GM19468 (cell line): ENCODE measurements around the gene PLEKHO2.
"Not testable (repeated sequence)": the region's sequence is repeated elsewhere in the genome, so short reads cannot be mapped to it uniquely, and the experiment has no call there.

ENCODE experiments used
- ATAC-seq: cut with Tn5 transposase; IDR thresholded peaks from one replicate; pipeline ENCODE4 v1.9.1; 2021; ENCODE audit warnings: mild to moderate bottlenecking, moderate library complexity, moderate number of reproducible peaks; ENCODE audit not compliant: unreplicated experiment; ENCODE audit errors: extremely low read depth

The PLEKHO2 gene

GRCh38 chr15:64841344-64842095 is at the start of gene PLEKHO2:
Gene PLEKHO2, plus strand, starts transcription at chr15:64841915. Its CDS starts 102 bp downstream, at chr15:64842017.
- ATAC-seq, result peak; percentile 26

- no peak for ATAC-seq
Measured at GRCh38 chr15:64792282-64792681, 49.4 kb upstream of the PLEKHO2 start.

DNA sequence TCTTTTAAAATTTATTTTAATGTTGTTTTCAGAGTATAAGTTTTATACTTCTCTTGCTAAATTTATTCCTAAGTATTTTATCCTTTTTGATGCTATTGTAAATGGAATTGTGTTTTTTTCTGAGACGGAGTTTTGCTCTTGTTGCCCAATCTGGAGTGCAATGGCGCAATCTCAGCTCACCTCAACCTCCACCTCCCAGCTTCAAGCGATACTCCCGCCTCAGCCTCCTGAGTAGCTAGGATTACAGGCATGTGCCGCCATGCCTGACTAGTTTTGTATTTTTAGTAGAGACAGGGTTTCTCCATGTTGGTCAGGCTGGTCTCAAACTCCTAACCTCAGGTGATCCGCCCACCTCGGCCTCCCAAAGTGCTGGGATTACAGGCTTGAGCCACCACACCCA is 46.4 kb upstream of the PLEKHO2 start:
- ATAC-seq, result not testable (repeated sequence)

DNA sequence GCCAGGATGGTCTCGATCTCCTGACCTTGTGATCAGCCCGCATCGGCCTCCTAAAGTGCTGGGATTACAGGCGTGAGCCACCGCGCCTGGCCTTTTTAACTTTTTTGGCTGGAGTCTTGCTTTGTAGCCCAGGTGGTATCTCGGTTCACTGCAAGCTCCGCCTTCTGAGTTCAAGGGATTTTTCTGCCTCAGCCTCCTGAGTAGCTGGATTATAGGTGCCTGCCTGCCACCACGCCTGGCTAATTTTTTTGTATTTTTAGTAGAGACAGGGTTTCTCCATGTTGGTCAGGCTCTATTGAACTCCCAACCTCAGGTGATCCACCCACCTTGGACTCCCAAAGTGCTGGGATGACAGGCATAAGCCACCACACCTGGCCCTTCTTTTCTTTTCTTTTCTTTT is 45.8 kb upstream of the PLEKHO2 start:
- not testable (repeated sequence) for ATAC-seq

- ATAC-seq, result not testable (repeated sequence)
Measured at GRCh38 chr15:64798905-64799304, 42.8 kb upstream of the PLEKHO2 start.

DNA sequence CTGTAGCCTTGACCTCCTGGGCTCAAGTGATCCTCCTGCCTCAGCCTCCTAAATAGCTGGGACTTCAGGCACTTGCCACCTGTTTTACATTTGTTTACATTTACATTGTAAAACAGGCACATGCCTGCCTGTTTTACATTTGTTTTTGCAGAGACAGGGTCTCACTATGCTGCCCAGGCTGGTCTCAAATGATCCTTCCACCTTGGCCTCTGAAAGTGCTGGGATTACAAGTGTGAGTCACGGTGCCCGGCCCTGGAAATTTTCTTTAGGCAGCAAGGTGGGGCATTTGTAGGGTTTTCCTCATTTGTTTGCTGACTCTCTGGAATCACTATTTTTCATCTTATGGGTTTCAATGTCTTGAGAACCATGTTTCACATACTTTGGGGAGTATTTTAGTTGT is 41.2 kb upstream of the PLEKHO2 start:
- ATAC-seq, result no peak

DNA sequence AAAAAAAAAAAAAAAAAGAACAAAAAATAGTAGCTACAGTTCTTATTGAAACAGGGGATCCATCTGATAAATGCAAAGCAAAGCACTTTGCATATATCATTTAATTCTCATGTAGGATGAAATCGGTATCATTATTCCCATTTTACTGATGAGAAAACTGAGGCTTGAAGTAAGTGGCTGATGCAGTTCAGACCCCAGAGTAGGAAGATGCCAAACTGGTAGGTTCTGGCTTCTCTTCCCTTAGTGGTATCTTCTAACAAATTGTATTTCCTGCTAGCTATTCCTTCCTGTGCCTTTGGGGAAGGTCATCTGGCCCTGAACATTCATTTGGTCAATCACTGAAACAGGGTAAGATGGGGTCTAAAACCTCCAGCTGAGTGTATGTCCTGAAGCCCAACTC is 38.2 kb upstream of the PLEKHO2 start:
- ATAC-seq, result no peak

DNA sequence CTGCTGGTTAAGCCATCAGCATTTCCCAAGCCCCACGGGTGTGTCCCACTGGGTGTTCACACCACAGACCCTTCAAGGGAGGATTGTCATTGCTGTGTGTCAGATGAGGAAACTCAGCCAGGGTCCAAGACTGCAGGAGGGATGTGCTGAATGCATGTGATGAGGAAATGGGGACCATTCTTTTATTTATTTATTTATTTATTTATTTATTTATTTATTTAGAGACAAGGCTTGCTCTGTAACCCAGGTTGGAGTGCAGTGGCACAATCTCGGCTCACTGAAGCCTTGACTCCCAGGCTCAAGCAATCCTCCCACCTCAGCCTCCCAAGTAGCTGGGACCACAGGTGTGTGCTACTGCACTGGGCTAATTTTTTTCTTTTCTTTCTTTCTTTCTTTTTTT is 37.1 kb upstream of the PLEKHO2 start:
- ATAC-seq, result no peak

DNA sequence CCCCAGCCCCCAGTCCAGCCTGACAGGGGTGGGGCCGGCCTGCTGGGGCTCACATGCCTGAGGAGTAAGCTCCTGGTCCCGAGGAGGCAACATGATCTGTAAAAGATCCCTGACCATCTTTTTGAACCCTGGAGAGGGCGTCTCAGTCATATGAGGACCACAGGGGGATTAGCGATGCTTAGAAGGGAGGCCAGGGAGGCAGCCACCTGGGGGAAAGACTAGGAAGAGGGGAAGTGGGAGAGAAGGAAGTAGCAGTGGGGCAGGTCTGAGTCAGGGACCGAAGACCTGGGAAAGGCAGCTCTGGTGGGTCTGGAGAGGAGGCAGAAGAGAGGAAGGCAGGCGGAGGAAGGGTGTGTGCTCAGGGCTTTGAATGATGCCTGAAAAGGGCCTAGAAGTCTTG is 35.2 kb upstream of the PLEKHO2 start:
- no peak for ATAC-seq

DNA sequence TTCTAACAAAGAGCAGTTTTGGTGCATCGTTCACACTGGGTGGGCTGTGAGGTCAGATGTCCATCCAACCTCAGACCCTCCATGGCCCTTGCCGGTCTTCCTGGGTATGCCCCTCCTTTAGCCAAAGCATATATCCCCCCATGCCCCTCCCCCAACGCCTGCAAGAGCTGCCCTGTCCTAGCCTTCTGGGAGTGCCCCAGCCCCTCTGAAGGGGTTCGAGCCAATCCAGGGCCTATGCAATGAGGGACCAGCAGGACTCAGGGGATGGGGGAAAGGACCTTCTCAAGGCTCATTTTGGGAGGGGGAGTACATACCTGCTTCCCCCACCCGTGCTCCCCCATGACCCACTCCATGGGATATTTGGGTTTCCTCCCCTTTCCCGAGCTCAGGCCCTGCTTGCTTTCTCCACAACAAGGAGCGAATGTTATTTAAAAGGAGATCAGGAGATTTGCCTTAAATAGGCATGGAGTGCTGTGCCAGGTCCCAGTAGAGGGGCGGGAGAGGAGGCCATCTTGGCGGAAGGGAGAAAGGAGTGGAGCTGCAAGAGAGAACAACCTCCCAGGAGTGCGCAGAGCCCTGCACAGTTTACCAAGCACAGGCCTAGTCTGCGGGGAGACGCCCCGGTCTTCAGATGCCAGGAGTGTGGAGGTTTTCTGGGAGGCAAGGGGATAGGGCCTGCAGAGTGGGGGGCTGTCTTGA is 34.5 kb upstream of the PLEKHO2 start:
- no peak for ATAC-seq

GRCh38 chr15:64807751-64808222 is 33.9 kb upstream of the PLEKHO2 start:
- no peak for ATAC-seq

DNA sequence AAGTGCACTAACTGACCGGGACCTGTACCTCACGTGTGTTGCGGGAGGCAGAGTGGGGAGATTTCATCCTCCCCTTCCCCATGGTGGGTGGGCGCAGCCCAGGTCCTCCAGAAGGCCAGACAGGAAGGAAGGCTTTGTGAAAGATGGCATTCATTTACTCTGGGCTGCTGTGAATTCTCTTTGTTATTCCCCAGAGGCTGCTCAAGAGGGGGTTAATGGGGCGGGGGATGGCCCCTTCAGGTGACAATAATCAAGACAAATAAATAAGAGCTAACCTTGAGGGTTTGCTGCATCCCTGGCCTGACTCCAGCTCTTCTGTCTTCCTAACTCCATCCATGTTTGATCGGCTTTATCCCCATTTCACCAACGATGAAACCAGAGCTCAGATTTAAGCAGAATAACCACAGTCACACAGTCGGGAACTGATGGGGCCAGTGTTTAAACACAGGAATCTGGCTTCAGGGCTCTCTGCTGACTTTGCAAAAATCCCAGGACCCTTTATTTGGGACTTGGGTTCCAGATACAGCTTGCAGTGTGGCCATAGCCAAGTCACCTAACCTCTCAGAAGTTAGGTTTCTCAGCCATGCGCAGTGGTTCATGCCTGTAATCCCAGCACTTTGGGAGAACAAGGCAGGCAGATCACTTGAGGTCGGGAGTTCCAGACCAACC is 32.8 kb upstream of the PLEKHO2 start:
- ATAC-seq, result no peak

DNA sequence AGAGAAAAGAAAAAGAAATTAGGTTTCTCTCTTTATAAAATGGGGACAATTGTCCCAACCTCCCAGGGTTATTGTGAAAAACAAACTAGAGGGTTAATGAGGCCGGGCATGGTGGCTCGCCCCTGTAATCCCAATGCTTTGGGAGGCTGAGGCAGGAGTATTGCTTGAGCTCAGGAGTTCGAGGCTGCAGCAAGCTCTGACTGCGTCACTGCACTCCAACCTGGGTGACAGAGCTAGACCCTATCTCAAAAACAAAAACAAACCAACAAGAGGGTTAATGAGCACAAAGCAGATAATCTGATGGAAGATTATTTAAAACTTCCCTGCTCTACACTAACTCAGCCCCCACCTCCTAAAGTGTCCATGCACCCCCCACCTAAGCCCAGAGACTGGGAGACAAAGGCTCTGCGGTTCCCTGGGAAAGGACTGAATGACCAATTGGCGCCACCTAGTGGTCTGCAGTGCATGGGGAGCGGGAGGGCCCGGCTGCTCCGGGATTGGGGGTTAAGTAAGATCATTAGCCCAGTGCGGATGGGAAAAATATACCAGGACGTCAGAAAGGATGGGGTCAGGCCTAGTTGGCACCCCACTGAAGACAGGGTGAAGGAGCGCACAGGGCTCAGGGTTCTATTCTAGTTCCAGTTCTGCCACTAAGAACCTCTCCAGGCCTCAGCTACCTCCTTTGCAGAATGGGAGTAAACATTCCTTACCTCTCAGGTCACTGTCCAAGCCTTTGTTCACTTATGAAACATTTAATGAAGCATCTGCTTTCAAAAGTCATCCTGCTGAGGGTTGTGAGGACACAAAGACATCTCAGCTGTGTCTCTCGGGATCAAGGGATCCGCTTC is 31.8 kb upstream of the PLEKHO2 start:
- ATAC-seq, result no peak

- no peak for ATAC-seq
Measured at GRCh38 chr15:64810497-64811326, 31.0 kb upstream of the PLEKHO2 start.

DNA sequence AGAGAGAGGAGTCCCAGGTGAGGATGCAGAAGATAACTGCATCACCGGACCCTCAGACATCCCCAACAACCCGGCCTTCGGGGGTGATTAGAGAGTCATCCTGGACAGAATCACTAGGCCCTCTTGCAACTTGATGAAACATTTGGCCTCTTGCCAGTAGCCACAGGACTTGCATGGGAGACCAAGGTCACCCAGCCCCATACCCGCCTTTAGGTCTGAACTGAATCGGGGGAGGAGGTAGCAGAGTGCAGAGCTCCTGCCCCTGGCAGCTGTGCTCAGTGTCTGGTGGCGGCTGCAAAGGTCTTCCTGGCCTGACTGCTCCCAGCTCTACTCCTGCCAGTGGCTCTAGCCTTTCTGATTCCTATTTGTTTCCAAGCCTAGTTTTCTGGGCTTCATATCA is 28.6 kb upstream of the PLEKHO2 start:
- no peak for ATAC-seq

- not testable (repeated sequence) for ATAC-seq
Measured at GRCh38 chr15:64814283-64814682, 27.4 kb upstream of the PLEKHO2 start.

DNA sequence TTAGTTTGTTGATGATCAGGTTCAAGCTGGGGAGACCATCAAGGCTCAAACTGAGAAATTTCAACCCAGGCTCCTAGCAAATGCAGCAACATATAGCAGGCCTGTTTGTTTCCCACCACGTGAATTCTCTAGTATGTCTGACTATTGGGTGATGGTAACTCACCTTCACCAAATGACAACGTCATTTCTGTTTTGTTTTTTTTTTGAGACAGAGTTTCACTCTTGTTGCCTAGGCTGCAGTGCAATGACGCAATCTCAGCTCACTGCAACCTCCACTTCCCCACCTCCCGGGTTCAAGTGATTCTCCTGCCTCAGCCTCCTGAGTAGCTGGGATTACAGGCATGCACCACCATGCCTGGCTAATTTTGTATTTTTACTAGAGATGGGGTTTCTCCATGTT is 26.8 kb upstream of the PLEKHO2 start:
- not testable (repeated sequence) for ATAC-seq

DNA sequence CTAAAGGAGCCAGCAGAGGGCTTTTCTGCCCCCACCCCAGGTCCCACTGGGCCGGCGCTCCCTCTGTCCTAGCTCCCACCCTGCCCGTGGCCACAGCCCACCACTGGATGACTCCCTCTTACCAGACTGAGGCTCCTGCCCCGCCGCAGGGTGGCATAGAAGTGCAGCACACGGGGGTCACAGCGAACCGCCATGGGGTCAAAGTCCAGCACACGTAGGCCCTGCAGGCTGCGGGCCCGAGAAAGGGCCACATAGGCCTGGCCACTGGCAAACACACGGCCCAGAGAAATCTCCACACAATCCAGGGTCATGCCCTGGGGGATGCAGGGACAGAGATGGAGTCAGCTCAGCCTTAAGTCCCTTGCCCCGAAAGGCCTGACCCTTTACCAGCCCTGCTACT is 25.3 kb upstream of the PLEKHO2 start:
- ATAC-seq, result no peak

DNA sequence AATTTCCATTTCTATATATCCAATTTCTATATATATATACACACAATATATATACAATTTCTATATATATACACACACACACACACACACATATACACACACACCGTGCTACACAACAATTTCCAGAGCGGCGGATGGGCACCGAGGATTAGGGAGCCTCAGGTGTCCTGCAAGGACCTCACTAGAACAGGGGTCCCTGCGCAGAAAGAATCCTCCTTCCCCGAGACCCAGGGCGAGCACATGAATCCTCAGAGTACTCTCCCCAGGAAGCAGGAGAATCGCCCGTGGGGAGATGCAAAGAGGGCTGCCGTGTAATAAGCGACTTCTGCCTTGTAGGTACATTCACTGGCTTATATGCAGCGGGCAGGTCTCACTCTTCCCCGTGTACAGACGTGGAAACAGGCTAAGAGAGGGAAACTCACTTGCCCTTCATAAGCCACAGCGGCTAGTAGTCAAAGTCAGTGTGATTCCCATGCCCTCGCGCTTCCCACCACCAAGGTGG is 16.7 kb upstream of the PLEKHO2 start:
- ATAC-seq, result no peak
